ENCODE measurements around the gene PNPLA2.

Gene PNPLA2

DNA sequence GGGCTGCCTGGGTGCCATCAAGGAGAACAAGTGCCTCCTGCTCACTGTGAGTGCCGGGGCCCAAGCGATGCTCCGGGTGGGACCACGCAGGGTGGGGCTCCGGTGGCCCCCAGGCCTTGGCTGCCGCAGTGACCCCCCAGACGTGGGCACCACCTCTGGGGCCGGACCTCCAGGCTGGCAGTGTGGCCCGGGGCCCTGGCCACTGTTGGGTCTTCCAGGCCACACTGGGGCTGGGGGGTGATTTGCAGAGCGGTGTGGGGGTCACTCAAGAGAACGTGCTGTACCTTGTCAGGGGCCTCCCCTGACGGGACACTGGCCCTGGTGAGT, 43.9 kb downstream of the PNPLA2 start:
- no peak for DNase-seq

DNA sequence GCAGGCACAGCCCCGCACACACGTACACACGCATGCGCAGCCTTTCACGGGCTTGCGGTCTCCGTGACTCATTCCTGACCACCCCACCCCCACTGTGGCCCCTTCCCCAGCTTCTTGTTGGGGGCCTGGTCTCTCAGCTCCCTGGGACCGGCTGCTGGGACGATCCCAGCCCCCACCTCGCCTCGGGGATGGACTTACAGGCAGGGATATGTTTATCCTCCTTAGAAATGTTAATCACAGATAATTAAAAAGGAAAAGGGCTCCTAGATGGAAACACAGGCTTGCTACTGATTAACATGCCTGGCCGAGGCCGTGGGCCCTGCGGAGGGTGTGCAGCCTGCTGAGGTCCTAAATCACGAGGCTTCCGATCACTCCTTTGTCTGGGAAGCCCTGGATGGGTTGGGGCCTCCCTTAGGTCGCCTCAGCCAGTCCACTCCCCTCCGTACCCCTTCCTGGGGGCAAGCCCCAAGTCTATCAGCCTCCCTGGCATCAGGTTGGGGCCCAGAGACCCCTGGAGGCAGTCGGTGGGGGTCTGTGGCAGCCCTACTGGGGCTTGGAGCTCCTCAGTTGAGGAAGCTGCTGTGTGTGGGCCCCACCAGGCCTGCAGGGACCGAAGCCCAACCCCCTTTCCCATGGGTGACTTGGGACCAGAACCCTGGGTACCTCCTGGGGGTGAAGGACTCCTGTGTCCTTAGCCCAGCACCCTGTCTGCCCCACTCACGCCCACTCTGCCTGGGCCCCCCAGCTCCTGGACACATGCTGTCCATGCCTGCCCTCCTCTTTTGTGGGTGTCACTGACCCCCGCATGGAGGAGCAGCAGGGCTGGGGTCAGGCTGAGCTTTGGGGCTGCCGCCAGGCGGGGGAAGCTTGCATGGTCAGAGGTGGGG, 44.6 kb downstream of the PNPLA2 start:
- DNase-seq, result no peak

DNA sequence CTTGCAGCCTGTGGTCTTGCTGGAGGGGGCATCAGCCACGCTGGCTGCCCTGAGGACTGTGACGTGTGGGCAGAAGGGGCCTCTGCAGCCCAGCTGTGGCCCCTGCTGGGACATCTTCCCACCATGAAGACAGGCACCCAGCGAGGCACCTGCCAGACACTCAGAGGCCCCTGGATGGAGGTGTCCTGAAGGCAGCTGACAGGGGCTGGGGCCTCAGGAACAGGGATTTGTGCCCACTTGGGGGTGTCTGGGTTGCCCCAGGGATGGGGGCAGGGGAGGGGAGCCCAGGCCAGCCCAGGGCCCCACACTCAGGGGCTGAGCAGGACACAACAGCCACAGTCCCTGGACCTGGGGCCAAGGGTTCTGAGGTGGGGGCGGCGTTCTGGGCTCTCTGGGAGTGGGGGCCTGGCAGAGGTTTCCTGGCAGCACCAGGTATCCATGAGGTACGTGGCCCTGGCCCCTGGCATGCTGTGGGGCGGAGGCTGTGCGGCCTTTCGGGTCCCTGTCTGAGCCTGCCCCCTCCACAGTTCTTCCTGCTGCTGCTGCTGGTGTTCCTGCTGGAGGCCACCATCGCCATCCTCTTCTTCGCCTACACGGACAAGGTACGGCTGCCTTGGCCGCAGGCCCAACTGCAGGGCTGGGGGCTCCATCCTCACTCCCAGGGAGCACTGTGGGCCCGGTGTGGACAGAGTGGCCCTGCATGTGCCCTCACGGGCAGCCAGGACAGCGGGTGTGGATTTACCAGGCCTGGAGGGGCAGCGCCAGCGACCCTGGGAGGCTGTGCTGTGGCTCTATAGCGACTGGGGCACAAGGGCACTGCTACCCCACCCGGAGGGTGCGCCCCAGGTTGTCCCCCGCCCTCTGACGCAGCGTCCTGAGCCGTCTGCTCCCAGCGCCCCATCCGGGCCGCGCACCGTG, 45.5 kb downstream of the PNPLA2 start:
- DNase-seq, result no peak

DNA sequence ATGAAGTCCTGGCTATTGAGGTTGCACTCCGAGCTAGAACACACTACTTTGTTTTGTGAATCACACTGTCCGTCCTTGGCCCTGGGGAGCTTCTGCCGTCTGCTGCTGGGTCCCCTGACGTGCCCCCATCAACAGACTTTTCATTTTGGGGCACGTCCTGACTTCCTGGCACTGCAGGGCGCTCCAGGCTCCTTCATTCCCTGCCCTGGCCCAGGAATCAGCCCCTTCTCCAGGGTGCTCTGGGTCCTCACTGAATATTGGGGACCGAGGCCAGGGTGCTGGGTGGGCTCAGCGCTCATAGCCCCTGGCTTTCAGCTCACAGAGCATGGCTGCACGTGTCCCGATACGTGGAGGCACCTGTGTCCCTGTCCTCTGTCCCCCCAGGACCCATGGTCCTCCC, 46.2 kb downstream of the PNPLA2 start:
- no peak for DNase-seq

DNA sequence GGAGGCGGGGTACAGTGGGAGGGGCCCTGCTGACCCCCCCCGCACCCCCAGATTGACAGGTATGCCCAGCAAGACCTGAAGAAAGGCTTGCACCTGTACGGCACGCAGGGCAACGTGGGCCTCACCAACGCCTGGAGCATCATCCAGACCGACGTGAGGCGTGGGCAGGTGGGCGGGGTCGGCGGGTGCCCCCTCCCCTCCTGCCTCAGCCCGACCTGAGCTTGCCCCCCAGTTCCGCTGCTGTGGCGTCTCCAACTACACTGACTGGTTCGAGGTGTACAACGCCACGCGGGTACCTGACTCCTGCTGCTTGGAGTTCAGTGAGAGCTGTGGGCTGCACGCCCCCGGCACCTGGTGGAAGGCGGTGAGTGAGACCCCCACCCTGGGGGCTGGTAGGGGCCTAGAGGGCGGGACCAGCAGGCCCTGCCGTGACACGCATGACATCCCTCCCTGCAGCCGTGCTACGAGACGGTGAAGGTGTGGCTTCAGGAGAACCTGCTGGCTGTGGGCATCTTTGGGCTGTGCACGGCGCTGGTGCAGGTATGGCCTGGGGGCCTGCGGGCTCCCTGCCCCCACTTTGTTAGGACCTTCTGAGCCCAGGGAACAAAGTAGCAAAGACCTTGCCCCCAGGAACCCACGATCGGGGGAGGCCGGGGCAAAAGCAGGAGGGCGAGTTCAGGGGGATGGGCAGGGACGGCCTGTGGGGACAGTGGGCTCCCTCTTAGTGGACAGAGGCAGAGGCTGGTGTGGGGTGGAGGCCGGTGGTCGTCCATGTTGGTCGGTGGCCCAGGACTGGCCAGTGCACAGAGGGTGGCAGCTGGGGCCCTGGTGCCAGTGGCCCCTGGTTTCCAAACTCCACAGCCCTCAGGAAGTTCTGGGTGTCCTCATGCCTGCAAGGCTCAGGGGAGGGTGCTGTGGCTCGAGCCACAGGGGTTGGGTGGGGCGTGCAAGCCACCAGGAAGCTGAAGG, 47.0 kb downstream of the PNPLA2 start:
- no peak for DNase-seq

DNA sequence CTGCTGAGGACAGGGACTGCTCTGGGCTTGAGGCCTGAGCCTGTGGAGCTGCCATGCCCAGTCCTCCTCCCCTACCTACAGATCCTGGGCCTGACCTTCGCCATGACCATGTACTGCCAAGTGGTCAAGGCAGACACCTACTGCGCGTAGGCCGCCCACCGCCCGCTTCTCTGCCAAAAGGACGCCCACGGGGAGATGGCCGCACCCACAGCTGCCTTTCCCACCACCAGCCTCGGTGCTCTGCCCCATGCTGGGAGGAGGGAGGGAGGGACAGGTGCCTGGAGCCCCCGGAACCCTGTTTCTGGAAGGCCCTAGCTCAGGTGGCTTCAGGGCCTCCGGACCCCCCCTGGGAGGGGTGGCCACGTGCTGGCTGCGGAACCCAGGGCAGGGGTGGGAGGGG, 47.8 kb downstream of the PNPLA2 start:
- no peak for DNase-seq

DNA sequence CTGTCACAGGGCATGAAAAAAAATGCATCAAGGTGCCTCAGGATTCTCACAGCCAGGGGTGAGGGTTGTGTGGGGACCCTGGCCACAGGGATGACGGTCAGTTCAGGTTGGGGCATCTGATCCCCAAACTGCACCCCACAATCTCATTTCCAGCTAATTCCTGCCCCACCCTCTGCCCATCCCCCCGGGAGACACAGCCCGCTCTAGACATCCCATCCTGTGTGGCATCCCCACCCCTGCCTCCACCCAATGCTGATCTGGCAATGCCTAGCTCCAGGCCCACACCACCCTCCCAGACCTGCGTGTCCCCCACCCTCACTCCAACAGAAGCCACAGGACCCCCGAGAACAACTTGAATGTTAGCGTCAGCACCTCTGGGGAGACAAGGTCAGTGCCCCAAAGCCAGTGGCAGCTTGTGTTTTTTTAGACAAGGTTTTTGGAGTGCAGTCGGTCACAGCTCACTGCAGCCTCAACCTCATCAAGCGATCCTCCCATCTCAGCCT, 49.2 kb downstream of the PNPLA2 start:
- DNase-seq, result no peak

DNA sequence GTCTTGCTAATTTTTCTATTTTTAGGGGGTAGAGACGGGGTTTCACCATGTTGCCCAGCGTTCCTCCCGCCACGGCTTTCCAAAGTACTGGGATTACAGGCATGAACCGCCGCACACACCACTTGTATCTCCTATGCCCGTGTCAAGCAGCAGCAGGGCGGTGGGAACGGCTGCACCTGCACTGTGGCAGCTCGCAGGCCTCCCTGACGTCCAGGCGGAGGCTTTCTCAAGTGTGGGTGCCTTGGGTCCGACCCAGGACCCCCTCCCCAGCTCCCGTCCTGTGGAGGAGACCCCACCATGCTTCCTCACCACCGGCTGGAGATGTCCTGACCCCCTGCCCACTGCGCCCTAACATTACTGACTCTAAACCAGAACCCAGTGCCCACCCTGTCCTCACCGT, 49.7 kb downstream of the PNPLA2 start:
- DNase-seq, result no peak

DNA sequence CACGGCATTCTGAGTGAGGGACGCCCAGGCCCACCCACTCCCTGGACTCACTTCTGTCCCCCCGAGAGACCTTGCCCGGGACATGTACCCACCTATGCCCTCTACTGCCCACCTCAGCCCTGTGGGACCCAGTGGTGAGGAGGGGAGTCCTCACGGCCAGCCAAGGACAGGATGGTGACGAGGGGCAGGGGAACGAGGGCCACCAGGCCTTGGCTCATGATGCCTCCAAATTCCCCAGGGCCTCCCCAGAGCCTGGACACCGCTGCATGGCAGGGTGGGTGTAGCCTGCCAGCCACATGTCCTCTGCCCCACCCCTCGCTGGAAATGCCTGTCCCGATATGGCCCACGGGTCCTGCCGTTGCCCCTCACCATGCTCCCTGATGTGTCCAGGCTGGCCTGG, 50.1 kb downstream of the PNPLA2 start:
- no peak for DNase-seq

DNA sequence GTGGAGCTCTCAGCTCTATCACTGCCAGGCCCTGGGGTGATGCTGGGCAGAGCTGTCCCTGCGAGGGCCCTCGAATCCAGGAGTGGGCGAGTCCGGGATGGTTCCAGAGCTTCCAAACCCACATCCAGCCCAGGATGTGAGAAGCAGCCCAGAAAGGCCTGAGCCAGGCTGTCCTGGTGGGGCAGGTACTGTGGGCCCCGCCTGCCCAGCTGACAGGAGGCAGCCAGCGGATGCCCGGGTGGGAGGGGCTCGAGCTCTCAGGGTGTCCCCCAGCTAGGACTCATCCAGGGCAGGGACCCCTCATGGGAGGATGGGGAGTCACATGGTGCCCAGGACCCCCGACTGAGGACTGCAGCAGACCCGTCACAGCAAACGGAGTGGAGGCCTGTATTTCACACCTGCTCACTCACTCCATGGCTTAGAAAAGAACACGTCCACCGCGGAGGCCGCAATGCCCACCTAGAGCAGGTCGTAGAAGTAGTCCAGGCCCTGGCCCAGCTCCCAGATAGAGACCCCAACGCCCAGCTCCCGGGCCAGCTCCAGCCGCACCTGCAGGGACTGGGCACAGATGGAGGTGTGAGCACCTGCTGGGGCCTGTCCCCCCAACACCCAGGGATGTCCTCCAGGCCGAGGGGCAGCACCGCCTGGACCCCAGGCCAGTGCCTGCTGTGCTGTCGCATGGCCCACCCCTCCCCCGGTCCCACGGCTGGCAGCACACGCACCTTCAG, 50.8 kb downstream of the PNPLA2 start:
- no peak for DNase-seq

DNA sequence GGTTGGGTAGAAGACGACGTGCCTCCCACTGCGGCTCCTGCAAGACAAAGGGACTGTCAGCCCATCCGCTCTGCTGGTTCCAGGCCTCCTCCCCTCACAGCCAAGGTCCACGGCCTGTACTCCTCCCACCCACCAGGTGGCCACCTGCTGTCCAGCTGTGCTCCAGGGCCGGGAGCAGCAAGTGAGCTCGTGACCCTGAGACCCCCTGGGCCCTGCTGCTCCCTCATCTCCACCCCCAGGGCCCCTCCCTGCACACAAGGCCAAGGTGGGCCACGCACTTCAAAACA, 51.4 kb downstream of the PNPLA2 start:
- DNase-seq, result no peak

DNA sequence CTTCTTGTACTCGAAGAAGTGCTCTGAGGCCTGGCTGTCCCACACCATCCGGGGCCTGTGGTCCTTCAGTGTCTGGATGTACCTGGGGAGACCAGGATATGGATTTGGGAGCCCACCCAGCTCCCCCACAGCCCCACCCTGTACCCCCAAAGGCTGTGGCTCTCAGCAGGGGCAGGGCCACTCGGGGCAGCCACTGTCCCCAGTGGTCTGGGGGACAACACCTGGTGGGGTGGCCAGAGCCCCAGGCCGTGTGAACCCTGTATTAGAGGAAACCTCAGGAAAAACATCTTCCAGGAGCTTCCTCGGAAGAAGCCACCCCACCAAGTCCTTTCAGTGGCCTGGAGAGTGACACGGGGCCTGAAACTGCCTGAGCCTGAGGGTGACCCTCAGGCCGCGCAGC, 51.7 kb downstream of the PNPLA2 start:
- DNase-seq, result no peak

DNA sequence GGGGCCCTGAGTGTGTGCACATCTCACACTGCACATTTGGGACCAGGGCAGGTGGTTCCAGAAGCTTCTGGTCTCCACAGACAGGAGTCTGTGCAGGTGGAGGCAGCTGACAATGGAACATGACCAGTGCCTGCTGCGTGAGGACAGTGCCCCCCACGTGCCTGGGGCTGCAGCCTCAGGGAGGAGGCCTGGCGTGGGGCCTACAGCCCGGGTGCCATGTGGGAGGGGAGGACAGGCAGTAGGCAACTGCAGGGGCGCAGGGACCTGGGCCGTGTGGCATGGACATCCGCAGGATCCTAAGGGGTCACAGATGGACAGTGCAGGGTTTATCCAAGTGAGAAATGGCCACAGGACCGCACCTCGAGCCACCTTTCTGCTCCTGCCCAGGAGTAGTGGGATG, 52.8 kb downstream of the PNPLA2 start:
- no peak for DNase-seq

DNA sequence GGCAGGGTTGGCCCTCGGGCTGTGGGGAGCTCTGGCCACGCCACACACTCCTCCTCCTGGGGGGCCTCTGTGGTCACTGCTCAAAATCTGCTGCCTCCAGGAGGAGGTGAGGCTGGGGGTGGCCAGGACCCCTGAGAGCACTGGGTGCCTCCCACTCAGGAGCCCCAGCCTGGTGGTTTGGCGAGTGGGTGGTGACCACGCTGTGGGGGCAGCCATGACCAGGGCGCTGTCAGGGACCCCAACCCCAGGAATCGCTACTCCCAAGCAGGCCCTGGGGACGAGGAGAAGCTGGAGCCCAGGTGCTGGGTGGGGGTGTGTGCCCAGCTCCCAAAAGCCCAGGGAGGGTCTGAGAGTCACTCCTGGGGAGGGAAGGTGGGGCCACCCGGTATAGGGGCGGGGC, 54.1 kb downstream of the PNPLA2 start:
- no peak for DNase-seq

DNA sequence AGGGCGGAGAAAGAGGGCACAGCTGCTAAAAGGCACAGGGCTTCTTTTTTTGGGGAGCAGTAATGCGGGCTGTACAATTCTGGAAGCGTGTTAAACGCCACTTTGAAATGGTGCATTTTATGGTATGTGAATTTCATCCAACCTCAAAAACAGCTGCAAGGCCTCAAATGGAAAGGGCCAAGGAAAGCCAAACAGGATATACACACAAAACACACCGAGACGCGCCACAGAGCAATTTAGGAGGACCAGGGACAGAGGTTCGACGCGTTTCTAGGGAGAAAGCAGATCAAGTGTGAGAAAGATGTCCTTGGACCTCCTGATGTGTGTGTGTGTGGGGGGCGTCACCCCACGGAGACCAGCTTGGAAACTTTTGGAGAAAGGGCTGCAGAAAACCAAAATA, 55.0 kb downstream of the PNPLA2 start:
- no peak for DNase-seq

Measured in midbrain (tissue), 1 donor.